Spinal cord (tissue), 10 donors: ENCODE results near the gene NUP210. TPM values are rescaled to one million over a fixed set of nuclear protein-coding genes. Genes with fewer than 3 reads are reported as not detected.

Source experiments
- DNase-seq, 6 donors: peaks; one replicate each; pipeline versions ENCODE4 v3.0.0 to v3.0.0-alpha.2; 2013 to 2015; ENCODE audit warnings: low spot score in 6 of 6, low read depth in 4 of 6
- H3K27ac ChIP-seq: one replicate; pipeline ENCODE4 v1.5.1; 2013; ENCODE audit warnings: low read depth, low read length, control low read depth
- H3K27me3 ChIP-seq: one replicate; pipeline ENCODE4 v1.6.1; 2013; ENCODE audit warnings: low read length; ENCODE audit not compliant: control insufficient read depth, insufficient read depth
- H3K36me3 ChIP-seq: one replicate; pipeline ENCODE4 v1.6.1; 2013; ENCODE audit warnings: low read length; ENCODE audit not compliant: control insufficient read depth, insufficient read depth
- H3K4me1 ChIP-seq: one replicate; pipeline ENCODE4 v1.6.1; 2013; ENCODE audit warnings: low read length; ENCODE audit not compliant: control insufficient read depth, insufficient read depth
- H3K4me3 ChIP-seq: one replicate; pipeline ENCODE4 v1.5.1; 2013; ENCODE audit warnings: low read depth, low read length, control low read depth
- H3K9me3 ChIP-seq: one replicate; pipeline ENCODE4 v1.6.1; 2013; ENCODE audit warnings: low read length; ENCODE audit not compliant: control insufficient read depth, insufficient read depth
- WGBS: methylation state at CpG from one replicate; pipeline ENCODE4 v1.1.5; 2013; ENCODE audit warnings: missing lambda C conversion rate; ENCODE audit not compliant: insufficient coverage; 5-methylcytosine and 5-hydroxymethylcytosine counted together
- long read RNA-seq, 4 donors: transcript quantifications; one replicate each; lab custom pipeline, GENCODE V29; 2026
- polyA plus RNA-seq, 2 donors: library from polyadenylated mRNA; unstranded; fragments of 120-200 nt; gene quantifications; one replicate each; pipeline ENCODE4 v1.2.1, GENCODE V29; 2013; ENCODE audit not compliant: insufficient read length in 2 of 2
- total RNA-seq, 2 donors: library from RNA; depleted of rRNA in 1 of 2; stranded (reverse); fragments of 120-200 nt in 1 of 2; fragments of >200 nt in 1 of 2; gene quantifications; one replicate each; pipeline versions ENCODE4 v1.2.3 to v1.2.4, GENCODE V29; 2013 to 2014
- donor health status: healthy.

NUP210 gene
- total RNA-seq (10 to 100 TPM in 1 of 2 donors, 1 to 10 TPM in 1; 9.6 to 11.0 TPM), polyA plus RNA-seq (10 to 100 TPM; 15.2 to 19.2 TPM)
- long read RNA-seq, donor 1: 0 reads
- long read RNA-seq, donor 2: 0 reads
- long read RNA-seq, donor 3: 0 reads
- long read RNA-seq, donor 4: 0 reads

- Histone ChIP-seq H3K4me3 (peak within 1 kb of the TSS; percentile 51), H3K36me3 (peaks cover 3% of the 10 kb centered on the region), H3K4me1 (peaks cover 26% of the 10 kb centered on the region), H3K9me3 (no peaks in the 10 kb centered on the region), H3K27me3 (no peaks in the 10 kb centered on the region), H3K27ac (no peak within 1 kb of the TSS)
- WGBS: 1% methylated on average over 90 of the region's 90 CpGs
- DNase-seq: peak in 4 of 6 donors; percentile 23 to 77 (median 42)
Observed at GRCh38 chr3:13420045-13420830, at the start of gene NUP210. TSS of gene NUP210 (minus strand) at chr3:13420322. CDS start at chr3:13420226, 96 bp downstream.

DNA sequence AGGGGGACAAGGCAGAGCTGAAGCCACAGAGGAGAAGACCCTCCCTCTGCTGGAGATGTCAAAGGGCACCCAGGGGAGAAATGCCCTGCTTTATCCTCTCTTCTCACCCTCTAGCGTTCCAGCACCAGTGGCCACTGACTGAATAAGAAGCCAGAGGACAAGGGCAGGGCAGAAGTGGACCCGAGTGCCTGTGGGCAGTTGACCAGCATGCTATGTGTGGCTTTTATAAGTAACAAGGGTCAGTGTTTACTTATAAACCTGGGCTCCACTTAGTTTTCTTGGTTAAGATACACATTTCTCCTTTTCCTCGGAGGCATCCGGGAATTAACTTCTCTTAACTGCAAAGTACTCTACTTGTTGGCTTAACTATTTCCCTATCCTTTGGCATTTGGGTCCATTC, 46.7 kb upstream of the NUP210 start:
- Histone ChIP-seq H3K4me1 (peaks cover 5% of the 10 kb centered on the region), H3K4me3 (no peak overlapping the region), H3K36me3 (no peaks in the 10 kb centered on the region), H3K27ac (no peak overlapping the region), H3K9me3 (no peaks in the 10 kb centered on the region), H3K27me3 (no peaks in the 10 kb centered on the region)
- no CpG with 5 or more reads among the region's 4 CpGs for WGBS
- no peak for DNase-seq

DNA sequence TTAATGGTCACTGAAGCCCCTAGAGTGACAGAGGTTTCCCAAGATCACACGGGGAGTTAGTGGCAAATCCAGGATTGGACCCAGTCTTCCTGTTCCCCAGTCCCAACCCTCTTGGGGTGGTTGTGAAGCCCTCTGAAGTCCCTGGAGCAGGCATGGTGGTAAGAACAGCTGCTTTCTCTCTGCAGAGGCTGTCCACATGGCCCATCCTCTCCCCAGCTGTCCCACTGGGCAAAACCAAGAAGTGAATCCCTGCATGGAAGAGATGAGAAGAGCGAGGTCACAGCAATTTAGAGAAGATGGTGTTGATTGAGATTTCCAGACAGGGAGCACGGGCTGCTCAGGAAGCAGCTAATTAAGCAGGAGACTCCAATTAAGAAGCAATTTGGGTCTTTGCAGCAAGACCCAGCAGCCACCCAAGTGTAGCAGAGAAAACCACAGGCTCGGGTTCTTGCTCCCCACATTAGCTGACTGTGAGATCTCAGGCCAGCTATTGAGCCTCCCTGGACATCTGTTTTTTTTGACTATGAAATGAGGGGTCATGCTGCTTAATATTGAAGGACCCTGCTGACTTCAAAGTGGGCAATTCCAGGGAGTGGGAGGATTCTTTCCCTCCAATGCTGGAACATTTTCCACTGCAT, 45.2 kb upstream of the NUP210 start:
- WGBS: 56% methylated on average over 4 of the region's 4 CpGs
- no peak overlapping the region for H3K27ac ChIP-seq

GRCh38 chr3:13463618-13464400, 43.7 kb upstream of the NUP210 start:
- Histone ChIP-seq H3K9me3 (no peaks in the 10 kb centered on the region), H3K4me1 (peaks cover 5% of the 10 kb centered on the region), H3K27ac (no peak overlapping the region), H3K36me3 (no peaks in the 10 kb centered on the region), H3K27me3 (no peaks in the 10 kb centered on the region), H3K4me3 (no peak overlapping the region)
- 89% methylated on average over 7 of the region's 11 CpGs for WGBS
- DNase-seq: no peak

More for the DNA sequence above, 45.2 kb upstream of the NUP210 start:
- Histone ChIP-seq H3K27me3 (no peaks in the 10 kb centered on the region), H3K36me3 (no peaks in the 10 kb centered on the region), H3K9me3 (no peaks in the 10 kb centered on the region), H3K4me1 (peaks cover 5% of the 10 kb centered on the region), H3K4me3 (no peak overlapping the region)
- peak in 2 of 6 donors; percentile 54 to 70 for DNase-seq

DNA sequence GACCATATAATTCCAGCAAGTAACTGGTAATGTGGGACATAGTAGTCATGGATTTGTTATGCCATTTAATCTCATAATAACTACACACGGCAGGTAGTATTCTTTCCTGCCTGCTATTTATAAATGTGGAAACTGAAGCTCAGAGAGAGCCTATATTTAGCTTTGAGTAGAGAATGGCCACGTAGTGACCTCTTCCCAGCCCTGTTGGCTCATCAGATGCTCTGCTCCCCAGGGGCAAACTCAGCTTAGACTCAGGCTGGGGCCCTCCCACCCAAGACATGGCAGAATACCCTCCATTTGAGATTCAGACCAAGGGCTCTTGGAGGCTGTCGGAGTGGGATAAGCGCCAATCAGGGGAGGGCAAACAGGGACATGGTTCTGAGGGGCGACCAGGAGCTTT, 42.7 kb upstream of the NUP210 start:
- Histone ChIP-seq H3K4me3 (no peak overlapping the region), H3K4me1 (peaks cover 5% of the 10 kb centered on the region), H3K9me3 (no peaks in the 10 kb centered on the region), H3K27me3 (no peaks in the 10 kb centered on the region), H3K36me3 (no peaks in the 10 kb centered on the region), H3K27ac (no peak overlapping the region)
- 69% methylated on average over 4 of the region's 5 CpGs for WGBS
- DNase-seq: no peak

DNA sequence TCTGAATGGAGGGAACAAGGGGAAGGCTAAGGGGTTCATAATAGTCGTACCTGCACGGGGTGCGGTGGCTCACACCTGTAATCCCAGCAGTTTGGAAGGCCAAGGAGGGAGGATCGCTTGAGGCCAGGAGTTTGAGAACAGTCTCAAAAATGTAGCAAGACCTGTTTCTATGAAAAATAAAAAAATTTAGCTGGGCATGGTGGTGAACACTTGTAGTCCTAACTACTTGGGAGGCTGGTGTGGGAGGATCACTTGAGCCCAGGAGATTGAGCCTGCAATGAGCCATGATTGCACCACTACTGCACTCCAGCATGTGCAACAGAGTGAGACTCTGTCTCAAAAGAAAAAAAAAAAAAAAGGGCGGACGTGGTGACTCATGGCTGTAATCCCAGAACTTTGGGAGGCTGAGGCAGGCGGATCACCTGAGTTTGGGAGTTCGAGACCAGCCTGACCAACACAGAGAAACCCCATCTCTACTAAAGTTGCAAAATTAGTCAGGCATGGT, 42.1 kb upstream of the NUP210 start:
- Histone ChIP-seq H3K27ac (no peak overlapping the region), H3K36me3 (no peaks in the 10 kb centered on the region), H3K9me3 (no peaks in the 10 kb centered on the region), H3K4me1 (peaks cover 5% of the 10 kb centered on the region), H3K4me3 (no peak overlapping the region), H3K27me3 (no peaks in the 10 kb centered on the region)
- DNase-seq: no peak
- 93% methylated on average over 6 of the region's 8 CpGs for WGBS

GRCh38 chr3:13461169-13462124, 41.3 kb upstream of the NUP210 start:
- no peak overlapping the region for H3K4me3 ChIP-seq
- H3K9me3 ChIP-seq: no peaks in the 10 kb centered on the region
- no peaks in the 10 kb centered on the region for H3K27me3 ChIP-seq
- no peak overlapping the region for H3K27ac ChIP-seq
- WGBS: 18% methylated on average over 9 of the region's 14 CpGs
- H3K36me3 ChIP-seq: no peaks in the 10 kb centered on the region
- peak in 2 of 6 donors; percentile 38 to 42 for DNase-seq
- H3K4me1 ChIP-seq: peaks cover 5% of the 10 kb centered on the region

- H3K4me1 ChIP-seq: peaks cover 5% of the 10 kb centered on the region
- DNase-seq: no peak
- no peaks in the 10 kb centered on the region for H3K36me3 ChIP-seq
- no peak overlapping the region for H3K27ac ChIP-seq
- no peak overlapping the region for H3K4me3 ChIP-seq
- no peaks in the 10 kb centered on the region for H3K9me3 ChIP-seq
- WGBS: 89% methylated on average over 2 of the region's 7 CpGs
- no peaks in the 10 kb centered on the region for H3K27me3 ChIP-seq
Observed at GRCh38 chr3:13460341-13460736, 40.2 kb upstream of the NUP210 start.
